Measurements from ENCODE around the gene MEGF6. TPM values are rescaled to one million over a fixed set of nuclear protein-coding genes. Genes with fewer than 3 reads are reported as not detected.

The MEGF6 gene
- total and polyA plus RNA-seq, 12 donors, result 1.8 to 14.1 (median 7.0) TPM

DNA sequence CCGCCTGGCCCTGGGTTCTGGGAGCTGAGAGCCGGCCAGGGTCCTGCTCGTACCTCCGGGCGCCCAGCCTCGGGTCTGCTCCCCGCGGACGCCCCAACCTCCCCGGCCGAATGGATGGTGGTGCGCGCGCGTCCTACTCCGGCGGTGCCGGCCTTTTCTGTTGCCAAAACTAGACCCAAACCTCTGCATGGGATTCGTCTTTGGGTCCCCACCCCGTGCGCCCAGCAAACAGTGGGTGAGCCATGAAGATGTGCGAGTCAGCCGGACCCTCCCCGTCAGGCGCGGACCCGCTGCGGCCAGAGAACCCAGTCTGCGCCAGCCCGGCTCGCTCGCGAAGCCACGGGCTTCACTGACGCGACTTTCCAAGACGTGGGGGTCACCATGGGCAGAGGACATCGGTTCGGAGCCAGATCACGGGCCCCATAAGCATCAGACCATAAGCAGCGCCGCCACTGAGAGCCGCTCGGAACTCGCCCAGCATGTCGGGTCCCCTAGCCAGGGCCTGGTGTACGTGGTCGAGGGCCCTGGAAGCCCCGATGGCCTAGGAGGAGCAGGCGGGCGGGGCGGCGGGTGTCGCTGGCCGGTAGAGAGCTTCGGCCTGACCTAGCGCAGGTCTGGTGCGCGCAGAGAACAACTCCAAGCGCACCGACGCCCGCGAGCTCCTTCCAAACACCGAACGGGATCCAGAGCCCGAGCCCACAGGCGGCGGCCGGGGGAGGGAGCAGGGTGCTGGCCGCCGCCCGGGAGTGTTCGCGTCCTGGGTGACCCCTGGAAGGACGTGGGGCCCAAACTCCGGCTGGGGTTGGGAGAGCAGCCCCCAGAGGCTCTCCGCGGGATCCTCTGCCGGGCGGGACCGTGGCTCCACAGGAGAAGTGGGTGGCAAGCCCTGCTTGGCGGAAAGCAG lies 40.0 kb upstream of the MEGF6 start:
- Histone ChIP-seq H3K4me3 (peak overlapping the region in 8 of 10 donors; percentile 73 to 97 (median 90)), H3K4me1 (peaks cover 12 to 56% (median 38%) of the 10 kb centered on the region in 9 donors), H3K9me3 (no peaks in the 10 kb centered on the region), H3K36me3 (peaks cover 0 to 18% (median 7%) of the 10 kb centered on the region in 9 donors), H3K27me3 (peaks cover 32 to 59% (median 44%) of the 10 kb centered on the region in 7 donors), H3K27ac (no peak overlapping the region)
- intact Hi-C loops (cut with DNase I), result no loop called here
- 2 to 5% methylated on average over 77 to 83 of the region's 83 CpGs for WGBS, 2 donors
- ATAC-seq (peak in 1 of 8 donors; percentile 6), DNase-seq (no peak)
- no peak for TF ChIP-seq CTCF (IDR thresholded peaks at IDR 0.05)

DNA sequence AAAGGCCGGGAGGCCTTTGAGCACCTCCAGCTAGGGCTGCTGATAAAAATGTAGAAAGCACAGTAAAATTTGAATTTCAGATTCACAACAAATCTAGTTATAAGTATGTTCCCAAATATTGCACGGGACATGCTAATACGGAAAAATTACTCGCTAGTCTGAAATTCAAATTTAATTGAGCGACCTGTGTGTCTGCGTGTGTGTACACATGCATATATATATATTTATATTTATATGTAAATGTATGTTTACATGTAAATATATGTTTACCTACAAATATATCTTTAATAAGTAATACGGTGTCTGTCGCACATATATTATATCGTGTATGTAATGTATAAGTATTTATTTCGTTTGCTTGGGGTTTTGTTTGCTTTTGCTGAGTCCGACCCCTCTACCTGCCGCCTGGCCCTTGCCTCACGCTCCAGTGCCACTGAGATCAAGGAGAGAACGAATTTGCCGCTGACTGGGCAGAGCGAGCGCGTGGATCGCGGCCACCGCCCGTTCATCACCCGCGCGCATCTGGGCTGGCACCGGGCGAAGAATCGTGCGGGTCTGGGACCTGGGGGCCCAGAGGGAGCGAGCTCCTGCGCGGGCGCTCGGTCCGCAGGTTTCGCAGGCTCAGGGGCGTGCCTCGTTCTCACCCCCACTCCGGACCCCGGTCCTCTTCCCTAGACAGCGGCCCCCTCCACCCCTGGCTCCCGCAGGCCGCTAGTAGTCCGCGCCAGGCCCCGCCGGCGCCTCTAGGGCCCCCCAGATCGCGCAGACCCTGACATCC lies 39.1 kb upstream of the MEGF6 start:
- H3K4me3 ChIP-seq, result peak overlapping the region; percentile 73 to 97 (median 92)
- H3K27me3 ChIP-seq, result peaks cover 32 to 54% (median 44%) of the 10 kb centered on the region in 7 donors
- H3K36me3 ChIP-seq, result peaks cover 0 to 26% (median 11%) of the 10 kb centered on the region in 9 donors
- H3K27ac ChIP-seq, result no peak overlapping the region
- 9% methylated on average over 47 to 50 of the region's 50 CpGs for WGBS, 2 donors
- no peak for TF ChIP-seq CTCF (IDR thresholded peaks at IDR 0.05)
- H3K4me1 ChIP-seq, result peaks cover 12 to 56% (median 38%) of the 10 kb centered on the region in 9 donors
- DNase-seq, result no peak
- no peak for ATAC-seq
- no peaks in the 10 kb centered on the region for H3K9me3 ChIP-seq
- intact Hi-C loops (cut with DNase I), result no loop called here

- intact Hi-C loops (cut with DNase I), result no loop called here
- TF ChIP-seq CTCF (IDR thresholded peaks at IDR 0.05), result peak in 3 of 9 donors; percentile 24 to 41 (median 40)
- peaks cover 0 to 34% (median 14%) of the 10 kb centered on the region in 9 donors for H3K36me3 ChIP-seq
- peak within 1 kb of the TSS in 8 of 10 donors; percentile 34 to 78 (median 56) for H3K27ac ChIP-seq
- H3K4me1 ChIP-seq, result peaks cover 12 to 49% (median 38%) of the 10 kb centered on the region in 9 donors
- peak within 1 kb of the TSS; percentile 73 to 97 (median 92) for H3K4me3 ChIP-seq
- WGBS, 2 donors, result 4 to 5% methylated on average over 60 of the region's 60 CpGs
- DNase-seq, result peak; percentile 89 to 90
- H3K9me3 ChIP-seq, result no peaks in the 10 kb centered on the region
- H3K27me3 ChIP-seq, result peaks cover 32 to 46% (median 44%) of the 10 kb centered on the region in 7 donors
- peak; percentile 88 to 96 (median 94) for ATAC-seq
These were observed 38.3 kb upstream of the MEGF6 start, which contains the start of gene WRAP73 for GRCh38 chr1:3649342-3650247. TSS of gene WRAP73 (minus strand) at chr1:3650103. CDS start at chr1:3649999, 104 bp downstream.
